ENCODE measurements around the gene AURKAIP1.

The AURKAIP1 gene

DNA sequence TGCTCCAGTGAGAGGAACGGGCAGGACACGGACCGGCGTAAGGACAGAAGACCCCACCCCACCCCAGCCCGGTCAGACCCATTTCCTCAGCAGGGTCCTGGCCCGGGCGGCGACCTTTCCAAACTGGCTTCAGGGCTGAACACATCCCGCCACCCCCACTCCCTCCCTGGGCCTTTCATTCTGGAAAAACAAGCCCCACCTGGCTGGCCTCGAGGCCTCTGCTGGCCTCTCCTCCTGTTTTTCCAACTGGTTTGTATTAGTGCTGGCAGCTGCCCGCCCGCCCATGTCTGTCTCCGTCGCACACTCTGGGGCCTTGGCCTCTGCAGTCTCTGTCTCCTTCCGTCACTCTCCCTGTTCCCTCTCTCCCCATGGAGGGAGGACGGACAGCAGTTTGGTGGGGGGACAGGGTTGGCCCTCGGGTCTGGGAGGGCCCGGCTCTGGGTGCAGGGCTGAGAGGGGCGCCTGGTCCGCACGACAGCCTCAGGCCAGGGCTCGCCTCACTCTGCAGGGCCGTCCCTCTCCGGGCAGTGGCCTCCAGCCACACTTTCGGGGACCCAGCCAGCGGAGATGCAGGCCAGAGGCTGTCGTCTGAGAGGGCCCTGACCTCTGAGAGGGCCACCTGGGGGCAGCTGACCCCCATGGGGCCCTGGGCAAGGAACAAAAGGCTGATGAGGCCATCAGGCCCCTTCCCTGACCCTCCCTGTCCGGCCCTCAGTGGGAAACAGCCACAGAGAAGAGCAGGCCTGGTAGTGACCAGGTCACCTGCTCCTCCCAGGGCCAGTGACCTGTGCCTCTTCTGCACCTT is 15.1 kb downstream of the AURKAIP1 start:
- DNase-seq, result no peak

DNA sequence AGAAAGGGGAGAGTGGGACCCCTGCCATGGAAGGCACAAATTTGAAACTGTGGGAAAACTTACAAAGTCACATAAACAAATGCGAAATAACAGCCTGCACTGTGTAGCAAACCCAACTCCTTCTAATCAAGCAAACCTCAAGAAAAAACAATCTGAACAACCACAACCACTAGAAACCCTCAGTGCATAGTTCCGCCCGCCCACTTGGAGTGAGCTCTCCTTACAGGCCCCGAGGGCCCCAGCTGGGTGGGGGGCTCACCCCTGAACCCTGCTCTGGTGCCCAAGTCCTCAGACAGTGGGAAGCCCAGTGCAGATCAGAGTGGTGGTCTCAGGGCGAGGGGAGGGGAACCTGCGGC is 15.7 kb downstream of the AURKAIP1 start:
- no peak for DNase-seq

DNA sequence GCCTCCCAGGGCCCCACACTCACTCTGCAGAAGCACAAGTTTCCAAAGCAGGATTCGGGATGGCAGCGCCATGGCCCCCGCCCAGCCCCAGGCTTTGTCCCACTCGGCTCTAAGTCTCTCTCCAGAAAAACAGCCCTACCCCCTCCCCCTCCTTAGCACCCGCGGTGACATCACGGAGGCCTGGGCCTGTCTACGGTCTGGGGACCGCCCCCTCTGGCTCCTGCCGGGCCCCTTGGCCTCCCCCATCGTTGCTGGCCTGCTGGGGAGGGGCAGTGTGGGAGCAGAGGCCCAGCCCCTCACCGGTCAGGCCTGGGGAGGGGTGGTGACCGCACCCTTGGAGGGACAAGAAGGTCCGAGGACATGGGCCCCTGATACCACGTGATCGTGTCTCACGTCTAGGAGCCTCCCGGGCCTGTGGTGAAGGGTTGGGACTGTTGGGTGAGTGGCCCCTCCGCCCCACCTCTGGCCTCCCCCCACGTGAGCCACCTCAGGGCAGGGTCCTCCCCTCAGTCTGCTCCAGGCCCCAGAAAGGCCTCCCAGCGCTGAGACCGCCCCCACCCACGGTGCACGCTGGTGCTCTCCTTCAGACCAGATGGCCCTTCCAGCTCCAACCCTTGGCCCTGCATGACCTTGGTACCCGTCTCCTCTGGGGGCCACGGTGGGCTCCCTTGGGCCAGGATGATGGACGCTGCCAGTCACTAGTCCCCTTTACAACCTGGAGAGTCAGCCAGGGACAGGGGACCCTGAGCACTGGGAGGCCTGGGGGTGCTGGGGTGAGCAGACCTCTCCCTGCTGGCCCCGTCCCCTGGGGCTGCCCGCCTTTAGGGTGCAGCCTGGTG is 16.4 kb downstream of the AURKAIP1 start, which contains the start of gene MXRA8:
Gene MXRA8, minus strand, starts transcription at position 123 of the 839 bp plus-strand sequence. Its CDS starts 51 bp downstream, at position 72.
- DNase-seq, result no peak

DNA sequence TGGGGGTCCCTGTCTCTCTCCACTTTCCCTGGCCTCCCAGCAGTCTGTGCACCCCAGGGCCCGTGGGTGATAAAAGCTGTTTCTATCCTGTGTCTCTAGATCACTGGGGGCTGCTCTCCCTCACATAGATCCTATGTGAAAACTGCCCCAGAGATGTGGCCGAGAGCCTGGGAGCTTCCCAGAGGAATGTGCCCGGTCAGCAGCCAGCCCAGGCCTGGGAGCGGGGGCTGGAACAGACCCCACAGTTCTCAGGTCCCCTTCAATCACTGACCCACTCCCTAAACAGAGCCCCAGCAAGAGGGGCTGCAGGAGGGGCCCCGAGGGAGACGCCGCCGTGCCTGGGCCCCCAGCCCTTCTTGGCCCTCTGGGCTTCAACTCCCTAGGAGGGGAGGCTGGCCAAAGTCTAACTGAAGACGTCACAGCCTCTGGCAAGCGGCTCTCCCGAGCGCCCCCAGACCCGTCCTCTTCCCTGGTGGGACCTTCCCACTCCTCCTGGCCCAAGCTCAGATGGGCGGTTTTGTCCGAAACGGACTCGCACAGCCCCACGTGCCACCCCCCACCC is 17.1 kb downstream of the AURKAIP1 start:
- DNase-seq, result no peak

DNA sequence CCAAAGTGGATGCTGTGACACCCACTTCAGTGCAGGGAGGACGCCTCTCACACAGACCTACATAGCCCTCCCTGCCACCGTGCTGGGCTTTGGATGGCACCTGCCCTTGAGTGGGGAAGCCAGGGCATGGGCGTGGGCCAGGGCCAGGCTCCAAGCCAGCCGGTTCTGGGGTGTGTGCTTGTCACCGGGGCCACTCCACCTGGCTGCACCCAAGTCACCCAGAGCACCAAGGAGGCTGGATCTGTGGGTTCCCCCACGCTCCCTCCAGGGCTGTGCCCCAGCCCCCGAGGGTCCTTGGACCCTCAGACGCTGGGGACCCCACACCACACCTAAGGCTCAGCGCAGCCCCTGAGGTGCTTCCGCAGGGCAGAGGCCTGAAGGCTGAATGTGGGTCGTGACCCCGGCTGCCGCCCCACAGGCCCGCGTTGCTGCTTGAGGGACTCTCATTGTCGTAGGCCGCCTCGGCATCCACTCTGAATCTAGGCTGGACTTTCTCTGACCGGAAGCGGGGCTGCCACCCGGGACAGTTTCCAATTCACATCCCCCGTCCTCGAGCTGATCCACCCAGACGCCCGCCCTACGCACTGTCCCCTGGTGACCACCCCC is 18.1 kb downstream of the AURKAIP1 start:
- no peak for DNase-seq

DNA sequence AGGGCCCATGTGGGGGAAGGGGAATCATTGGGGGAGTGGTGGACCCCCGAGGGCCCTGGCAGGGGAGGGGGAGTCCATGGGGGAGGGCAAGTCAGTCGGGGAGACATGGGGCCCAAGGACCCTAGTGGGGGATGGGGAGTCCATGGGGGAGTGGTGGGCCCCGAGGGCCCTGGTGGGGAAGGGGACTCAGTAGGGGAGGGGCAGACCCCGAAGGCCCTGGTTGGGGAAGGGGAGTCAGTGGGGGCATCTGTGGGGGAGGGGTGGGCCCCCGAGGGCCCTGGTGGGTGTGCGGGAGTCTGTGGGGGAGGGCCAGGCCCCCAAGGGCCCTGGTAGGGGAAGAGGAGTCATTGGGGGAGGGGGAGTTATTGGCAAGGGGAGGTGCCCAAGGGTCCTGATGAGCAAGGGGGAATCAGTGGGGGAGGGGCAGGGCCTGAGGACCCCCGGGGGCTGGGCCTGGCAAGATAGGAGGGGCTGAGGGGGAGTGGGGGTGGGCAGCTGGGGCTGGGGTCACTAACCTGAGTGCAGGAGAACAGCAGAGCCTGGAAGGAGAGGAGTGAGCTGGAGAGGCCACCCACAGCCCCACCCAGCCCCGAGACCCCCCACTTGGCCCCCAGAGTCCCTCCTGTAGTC is 18.7 kb downstream of the AURKAIP1 start:
- no peak for DNase-seq

DNA sequence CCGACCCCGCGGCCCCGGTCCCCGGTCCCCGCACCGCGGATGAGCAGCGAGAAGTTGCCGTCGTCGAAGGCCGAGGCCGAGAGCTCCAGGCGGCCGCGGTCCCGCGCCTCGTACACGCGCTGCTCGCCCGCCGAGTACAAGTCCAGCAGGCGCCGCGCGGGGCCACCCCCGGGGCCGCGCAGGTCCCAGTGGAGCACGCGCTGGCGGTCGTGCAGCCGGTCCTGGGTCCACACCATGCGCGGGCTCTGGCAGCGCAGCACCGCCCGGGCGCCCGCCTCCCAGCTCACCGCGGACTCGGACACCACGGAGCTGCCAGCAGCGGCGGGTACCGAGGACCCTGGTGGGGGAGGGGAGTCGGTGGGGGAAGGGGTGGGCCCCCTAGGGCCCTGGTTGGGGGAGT is 19.6 kb downstream of the AURKAIP1 start:
- DNase-seq, result peak; percentile 43 to 73 (median 54)

DNA sequence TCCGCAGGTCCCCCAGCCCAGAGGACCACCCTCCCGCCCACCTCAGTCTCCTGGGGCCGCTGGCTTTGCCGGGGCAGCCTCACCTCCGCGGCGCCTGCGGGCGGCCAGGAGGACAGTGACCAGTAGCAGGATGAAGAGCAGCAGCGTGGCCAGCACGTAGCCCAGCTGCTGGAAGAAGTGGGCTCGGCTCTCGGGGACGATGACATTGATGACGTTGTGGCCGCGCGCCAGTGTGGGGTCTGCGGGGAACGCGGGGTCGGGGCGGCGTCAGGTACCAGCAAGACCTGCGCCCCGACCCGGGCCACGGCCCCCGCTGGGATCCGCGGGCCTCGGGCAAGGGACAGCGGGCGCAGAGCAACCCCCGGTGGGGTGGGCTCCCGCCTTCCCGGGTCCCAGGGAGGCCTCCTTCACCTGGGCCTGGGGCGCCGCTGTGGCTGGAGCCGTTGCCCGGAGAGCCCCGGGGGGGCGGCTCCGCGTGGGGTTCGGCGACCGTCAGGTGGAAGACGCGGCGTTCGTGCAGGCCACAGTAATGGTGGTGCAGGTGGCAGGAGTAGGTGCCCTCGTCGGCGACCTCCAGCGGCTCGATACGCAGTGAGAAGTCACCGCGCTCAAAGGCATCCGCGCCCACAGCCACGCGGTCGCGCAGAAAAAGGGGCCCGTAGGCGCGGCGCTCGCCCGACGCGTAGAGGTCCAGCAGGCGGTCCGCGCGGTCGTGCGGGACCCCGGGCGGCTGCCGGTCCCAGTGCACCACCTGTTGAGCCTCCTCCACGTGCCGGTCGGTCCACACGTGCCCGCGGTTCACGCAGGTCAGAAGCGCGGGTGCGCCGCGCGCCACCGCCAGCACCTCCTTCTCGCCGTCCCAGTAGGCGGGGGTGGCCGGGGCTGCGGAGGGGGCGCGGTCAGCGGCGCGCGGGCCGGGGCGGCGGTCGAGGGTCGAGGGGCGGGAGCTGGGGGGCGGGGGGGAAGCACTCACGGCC is 20.4 kb downstream of the AURKAIP1 start:
- no peak for DNase-seq

DNA sequence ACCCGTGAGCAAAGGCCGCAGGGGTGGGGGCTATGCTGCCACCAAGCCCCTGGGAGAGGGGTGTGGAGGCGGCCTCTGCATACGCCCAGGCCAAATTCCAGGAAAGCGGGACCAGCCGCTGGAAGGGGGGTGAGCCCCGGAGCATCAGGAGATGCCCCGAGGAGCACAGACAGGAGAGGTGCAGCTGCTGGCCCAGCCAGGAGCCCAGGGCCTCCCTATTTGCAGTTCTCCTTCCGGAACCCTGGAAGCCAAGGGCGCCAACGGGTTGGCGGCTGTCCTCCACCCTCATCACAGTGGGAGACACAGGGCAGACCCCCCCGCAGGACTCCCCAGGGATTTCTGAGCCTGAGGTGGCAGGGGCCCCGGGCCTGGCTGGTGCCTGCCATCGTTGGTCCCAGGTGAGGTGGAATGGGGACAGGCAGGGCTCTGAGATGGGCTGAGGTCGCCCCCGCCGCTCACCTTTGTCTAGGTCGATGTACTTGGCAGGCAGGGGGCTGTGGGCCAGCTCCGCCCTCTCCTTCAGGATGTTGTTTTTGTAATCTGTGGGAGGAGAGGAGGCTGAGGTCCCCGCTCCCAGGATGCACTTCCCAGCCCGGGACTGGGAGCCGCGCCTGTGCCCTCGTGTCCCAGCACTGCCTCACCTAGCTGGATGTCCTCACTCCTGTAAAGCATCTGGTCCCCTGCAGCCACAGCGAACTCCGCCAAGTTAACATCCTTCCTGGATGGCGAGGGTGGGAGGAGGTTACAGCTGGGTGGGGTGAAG is 21.4 kb downstream of the AURKAIP1 start:
- no peak for DNase-seq

DNA sequence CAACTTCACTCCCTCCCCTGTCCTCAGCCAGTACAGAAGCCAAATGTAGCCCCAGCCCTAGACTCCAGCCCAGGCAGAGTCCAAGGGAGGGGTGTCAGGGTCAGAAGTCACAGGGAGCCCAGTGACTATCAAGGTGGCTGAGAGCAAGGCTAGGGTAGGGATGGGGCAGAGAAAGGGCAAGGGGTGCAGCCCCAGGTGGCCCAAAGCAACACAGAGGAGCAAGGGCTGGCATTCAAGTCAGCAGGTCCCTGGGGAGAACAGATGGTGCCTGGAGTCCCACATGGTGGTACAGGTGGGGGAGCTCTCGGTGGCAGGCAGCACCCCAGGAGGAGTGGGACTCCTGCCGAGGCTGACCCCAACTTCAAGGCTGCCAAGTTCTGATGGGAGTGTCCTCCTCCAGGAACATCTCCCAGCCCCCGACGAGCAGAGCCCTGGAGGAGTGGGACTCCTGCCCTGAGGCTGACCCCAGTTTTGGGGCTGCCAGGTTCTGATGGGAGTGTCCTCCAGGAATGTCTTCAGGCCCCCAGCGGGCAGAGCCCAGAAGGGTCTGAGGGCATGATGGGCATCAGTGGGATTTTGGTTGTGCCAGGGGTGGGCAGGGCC is 22.1 kb downstream of the AURKAIP1 start:
- DNase-seq, result no peak

DNA sequence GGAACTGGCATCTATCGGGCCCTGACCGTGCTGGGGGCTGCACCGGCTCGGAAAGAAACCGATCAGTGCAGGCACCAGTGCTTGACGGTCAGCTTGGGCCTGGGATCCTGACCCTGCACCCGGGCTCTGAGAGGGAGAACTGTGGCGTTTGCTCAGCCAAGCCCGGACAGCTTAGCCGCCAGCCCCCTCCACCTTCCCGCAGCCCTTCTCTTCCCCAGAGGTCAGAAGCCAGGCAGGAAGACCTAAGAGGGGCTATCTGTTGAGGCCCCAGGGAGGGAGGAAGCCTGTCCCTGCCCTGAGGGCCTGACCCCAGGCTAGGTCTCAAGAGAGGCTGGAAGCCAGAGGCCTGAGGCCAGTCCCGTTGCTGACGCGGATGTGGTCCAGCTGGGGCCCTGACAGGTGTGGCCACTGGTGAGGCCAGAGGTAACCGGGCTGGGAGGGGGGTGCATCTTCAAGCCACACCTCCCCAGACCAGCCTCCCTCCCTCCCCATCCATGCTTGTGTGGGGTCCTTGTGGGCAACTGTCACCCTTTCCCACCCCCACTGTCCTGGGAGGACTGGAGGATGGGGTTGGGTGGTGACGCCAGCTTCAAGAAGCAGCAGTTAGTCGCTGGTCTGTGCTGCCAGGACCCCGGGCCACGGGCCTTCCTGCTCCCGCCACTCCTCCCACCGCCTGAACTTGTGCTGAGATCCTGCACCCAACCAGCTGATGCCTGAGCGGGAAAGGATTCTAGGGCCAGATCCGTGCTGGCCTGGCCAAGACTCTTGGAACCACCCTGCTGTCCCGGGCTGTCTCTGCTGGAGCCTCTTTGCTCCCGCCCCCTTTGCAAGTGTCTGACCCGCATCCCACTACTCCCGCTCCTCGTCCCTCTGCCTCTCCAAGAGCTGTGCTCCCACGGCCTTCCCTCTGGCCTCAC is 23.2 kb downstream of the AURKAIP1 start:
- no peak for DNase-seq

DNA sequence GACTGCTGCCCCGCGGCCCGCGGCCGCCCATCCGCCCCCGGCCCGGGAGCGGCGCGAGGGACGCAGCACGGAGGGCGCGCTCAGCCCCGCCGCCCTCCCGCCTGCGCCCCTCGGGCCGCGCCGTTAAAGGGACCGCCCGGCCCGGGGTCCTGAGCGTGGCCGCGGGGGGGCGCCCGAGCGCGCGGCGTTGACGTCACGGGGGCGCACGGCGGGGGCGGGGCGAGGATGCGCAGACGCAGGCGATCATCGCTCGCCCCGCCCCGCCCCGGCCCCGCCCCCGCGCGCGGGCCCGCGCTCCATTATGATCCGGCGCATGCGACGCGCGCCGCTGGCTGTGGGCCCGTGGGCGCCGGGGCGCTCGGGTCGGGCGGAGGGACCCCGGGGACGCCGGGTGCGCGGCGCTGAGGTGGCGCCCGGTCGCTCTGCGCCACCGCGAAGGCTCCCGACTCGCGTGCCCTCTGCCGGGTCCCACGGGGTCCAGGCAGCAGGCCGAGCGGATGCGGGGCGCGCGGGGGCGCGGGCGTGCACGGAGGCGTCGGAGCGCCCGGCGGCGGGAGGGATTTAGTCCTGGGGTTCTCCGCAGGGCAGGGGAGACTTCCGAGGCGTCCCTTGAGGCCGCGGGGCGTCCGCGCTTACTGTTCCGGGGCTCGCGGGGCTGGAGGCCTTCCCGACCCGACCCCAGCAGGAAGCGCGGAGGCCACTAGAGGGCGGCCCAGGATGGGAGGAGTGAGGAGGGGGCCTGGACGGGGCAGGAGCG is 25.6 kb downstream of the AURKAIP1 start, which contains the start of gene DVL1:
Gene DVL1, minus strand, starts transcription at position 163 of the 757 bp plus-strand sequence. CDS start 353 bp downstream, outside the sequence.
- peak; percentile 69 to 93 (median 85) for DNase-seq

DNA sequence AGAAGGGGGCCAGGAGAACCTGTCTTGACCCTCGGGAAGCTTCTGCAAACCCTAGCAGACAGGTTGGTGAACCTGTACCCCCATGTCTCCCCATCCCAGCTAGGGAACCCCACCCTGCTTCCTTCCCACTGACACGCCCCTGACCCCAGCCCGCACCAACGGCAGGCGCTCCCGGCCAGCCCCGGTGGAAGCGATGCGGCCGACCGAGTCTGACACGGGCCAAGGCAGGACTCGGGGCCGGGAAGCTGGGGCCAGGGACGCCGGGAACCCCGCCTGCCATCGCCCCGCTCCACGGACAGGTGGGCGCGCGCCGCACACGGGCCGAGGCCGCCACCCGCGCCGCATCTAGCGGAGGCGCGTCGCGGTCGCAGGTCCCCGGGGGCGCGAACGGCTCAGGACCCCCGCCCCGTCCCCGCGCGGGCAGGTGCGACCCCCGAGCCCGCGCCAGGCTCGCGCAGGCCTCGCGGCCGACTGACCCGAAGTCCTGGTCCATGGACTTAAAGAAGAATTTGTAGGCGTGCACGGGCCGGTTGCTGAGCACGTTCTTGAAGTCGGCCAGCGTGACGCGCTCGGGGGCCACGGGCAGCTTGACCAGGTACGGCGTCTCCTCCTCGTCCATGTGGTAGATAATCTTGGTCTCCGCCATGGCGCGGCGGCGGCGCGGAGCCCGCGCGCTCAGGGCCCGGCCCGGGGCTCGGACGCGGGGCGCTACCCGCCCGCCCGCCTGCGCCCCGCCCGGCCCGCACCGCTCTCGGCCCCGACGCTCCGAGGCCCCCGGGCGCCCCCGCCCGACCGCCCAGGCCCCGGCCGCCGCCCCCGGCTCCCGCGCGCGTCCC is 26.4 kb downstream of the AURKAIP1 start:
- peak in 1 of 3 donors; percentile 29 for DNase-seq

DNA sequence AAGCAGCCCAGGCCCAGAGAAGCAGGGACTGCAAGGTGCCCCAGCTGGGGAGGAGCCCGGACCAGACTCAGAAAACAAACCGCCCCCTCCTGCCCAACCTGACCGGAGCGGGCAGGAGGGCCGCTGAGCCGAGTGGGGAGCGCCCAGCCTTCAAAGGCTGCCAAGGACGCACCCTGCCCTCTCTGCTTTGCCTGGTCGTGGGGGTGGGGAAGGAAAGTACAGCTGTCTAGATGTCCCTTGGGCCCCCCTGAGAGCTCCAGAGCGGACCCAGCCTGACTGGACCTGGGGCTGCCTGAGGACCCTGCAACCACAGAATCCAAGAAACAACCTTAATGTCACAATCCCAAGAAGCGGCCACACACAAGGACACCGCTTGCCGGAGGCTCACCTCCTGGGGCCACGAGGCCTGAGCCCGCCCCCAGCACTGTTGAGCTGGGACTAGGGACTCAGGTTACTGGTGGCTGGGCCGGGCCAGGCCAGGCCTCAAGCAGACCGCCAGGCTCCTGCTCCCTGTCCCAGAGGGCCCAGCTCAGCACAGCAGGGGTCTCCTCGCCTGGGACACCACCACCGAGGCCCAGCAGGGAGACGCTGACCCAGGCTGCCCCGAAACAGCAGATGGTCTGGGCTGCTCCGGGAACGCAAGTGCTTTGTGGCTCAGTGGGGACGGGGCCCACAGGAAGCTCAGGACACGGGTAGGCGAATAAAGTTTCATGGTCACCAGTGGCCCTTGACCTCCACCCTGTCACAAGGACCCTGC is 27.2 kb downstream of the AURKAIP1 start:
- peak in 1 of 3 donors; percentile 17 for DNase-seq

DNA sequence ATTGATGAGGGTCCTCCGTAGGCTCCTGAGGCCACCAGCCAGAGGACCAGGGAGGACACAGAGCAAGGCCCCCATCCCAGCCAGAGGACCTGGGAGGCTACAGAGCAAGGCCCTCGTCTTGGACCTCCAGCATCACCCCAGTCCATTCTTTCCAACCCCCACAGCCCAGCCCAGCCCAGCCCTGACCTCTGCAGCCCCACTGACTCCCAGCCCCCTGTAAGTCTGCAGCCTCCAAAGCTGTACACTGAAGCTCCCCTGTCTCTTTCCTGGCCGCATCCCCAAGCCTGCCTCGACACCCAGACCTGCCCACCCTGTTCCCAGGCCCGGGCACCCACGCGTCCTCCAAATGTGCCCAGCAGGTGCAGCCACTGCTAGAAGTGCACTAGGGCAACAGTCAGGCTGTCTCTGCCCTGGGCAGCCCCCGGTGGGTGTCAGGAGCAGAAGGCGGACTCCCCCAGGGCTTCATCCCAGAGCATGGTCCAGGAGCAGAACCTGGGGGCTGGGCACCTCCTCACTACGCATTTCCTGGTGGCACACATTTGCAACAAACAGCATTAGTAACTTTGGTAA is 27.9 kb downstream of the AURKAIP1 start:
- no peak for DNase-seq

DNA sequence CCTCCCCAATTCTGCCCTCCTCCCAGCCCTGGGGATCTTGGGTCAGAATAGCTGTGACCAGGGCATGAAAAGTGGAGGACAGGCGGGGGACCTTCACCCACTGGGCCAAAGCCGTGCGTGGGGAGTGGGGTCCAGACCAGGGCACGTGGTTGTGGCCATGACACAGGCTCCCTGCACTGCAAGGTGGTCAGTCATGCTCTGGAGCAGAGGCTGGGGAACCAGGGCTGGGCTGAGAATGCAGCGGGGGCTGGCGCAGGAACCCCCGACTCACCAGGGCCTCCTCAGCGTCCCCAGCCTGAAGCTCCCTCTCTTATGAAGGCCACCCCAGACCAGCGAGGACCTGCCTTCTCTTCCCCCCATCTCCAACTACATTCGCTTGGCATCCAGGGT is 28.5 kb downstream of the AURKAIP1 start:
- DNase-seq, result no peak

Data from suppressor macrophage treated with lipopolysaccharide for 1 hour (primary cell).